Stimulated activated CD4-positive, alpha-beta T cell treated with anti-CD3 and anti-CD28 coated beads, Interleukin-12 subunit alpha, Interleukin-12 subunit beta, amount 100 ng/mL, for 48 hours (primary cell): ENCODE data around the gene TTPAL.

Experiments
- DNase-seq, 3 donors: peaks; one replicate each; pipeline ENCODE4 v3.0.0-alpha.2; 2020; ENCODE audit warnings: low read depth in 2 of 3, low spot score in 1 of 3

TTPAL gene

DNA sequence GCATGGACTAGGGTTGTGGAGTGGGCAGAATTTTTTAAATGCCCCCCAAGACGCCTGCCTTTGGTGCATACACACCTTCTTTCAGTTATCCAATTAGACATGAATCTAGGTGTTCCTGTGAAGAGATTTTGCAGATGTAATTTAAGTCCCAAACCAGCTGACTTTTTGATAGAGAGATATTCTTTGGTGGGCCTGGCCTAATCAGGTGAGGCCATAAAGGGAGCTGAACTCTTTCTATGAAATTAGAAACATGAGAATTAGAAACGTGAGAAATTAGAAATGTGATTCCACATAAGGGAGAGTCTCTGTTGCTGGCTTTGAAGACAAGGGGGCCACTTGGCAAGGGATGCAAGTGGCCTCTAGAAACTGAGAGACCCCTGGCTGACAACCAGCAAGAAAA lies 36.4 kb upstream of the TTPAL start:
- no peak for DNase-seq

DNA sequence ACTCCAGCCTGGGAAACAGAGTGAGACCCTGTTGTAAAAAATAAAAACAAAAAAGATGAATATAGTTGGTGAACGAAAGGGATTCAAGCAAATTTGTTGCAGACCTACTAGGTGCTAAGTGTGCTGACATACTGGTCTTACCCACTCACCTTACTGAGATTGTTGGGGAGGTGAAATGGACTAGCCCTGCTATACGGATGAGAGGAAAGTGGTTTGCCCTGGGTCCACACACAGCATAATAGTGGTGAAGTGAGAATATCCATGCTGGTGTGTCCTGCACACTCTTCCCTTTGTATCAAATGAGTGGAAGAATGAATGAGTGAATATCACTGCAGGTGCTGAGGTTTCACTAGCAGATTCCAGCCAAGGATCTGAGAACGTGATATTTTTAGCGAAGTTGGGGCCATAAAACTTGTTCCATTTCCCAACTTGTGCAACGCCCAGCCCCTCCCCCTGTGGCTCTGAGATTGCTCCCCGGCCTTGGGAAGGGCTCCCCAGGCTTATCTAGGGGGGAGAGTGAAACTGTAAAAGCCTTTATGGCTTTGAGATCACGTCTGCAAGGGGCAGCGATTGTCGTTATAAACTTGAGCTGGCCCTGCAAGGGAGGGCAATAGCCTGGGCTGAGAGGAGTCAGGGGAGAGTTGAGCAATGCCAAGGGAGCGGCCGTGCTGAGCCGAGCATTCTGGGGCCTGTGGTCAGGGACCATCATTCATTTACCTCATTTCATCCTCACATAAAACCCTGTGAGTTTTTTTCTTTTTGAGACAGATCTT lies 33.2 kb upstream of the TTPAL start:
- DNase-seq: no peak

DNA sequence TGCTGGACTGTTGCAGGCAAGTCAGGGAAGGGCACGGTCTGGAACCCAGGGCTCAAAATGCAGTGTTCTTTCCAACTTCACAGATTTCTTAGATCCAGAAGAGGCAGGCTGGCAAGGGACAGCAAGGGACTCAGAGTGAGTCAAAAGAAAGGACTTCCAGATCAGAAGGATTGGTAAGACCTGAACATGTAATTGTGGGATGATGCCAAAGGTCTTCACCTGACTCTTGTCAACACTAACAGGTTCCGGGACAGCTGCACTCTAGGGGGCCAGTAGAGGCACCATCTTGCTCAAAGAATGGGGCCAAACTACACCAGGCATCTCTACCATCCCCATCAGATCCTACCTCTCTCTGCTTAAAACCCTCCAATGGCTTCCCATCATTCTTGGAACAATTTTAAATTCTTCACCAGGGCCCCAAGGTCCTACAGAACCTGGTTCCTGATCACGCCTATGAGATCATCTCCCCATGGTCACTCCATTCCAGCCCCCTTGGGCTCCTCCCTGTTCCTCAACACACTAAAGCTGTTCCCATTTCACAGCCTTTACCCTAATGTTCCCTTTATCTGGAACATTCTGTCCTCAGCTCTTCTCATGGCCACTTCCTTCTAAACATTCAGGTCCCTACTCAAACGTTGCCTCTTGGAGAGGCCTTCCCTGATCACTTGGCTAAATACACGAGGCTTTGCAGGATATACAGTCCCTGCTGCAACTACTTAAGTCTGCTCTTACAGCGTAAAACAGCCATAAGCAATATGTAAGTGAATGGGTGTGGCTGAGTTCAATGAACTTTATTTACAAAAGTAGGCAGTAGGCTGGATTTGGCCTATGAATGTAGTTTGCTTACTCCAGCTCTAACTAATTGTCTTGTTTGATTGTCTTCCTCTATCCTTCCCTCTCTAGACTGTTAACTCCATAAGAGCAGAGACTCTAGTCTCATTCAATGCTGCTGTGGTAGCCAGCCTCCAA lies 29.6 kb upstream of the TTPAL start:
- no peak for DNase-seq

DNA sequence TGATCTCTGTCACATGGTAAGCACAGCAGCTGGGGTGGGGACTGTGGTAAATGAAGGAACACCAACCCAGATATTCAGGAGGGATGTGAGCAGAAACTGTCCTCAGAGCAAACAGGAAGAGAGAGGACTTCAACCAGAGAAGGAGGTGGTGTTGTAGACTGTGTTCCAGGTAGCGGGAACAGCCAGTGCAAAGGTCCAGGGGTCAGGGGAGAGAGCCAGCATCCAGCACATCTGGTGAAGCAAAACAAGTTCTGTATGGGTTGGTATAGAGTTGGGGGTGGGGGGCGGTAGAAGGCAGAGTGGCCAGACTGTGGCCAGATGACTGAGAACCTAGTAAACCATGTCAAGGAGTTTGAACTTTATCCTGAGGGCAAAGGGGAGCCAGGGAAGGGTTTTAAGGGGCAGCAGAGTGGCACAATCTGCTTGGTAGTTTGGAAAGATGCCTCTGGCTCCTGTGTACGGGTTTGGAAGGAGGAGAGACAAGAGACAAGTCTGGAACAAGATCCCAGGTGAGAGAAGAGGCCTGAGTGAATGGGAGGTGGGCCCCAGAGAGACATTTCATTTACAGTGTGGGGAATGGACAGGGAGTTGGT lies 27.8 kb upstream of the TTPAL start:
- no peak for DNase-seq

DNA sequence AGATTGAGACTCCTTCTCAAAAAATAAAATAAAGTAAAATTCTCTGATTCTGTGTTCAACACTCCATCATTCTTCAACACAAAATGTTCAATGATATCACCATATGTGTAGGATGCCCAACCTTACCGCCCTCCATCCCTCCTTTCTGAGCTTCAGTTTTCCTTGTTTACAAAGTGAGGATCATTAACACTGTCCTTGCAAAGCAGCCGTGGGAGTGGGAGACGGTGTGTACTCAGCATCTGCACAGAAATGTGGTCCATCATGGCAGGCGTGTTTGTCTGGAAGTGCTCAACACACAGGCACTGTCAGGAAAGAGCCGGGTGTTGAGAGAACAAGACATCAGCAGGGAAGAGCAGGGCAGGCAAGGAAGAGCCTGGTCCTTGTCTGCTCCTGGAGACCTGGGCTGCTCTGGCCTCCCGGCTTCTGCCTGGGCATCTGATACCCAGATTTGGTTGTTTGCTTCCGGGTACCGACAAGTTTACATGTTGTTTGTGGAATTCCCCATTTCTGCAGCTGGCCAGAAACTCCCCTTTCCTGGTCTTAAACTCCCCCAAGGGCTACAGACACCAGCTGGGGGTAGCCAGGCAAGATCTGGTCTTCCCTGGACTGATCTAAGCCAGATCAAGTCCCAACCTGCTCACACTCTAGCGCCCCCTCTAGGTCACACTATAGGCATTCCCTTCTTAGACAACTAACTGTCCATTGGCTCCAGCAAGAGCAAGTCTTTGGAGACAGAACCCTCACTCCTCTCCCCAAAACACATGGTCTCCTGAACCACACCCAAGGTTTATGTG lies 26.7 kb upstream of the TTPAL start:
- DNase-seq: peak in 2 of 3 donors; percentile 3 to 5

DNA sequence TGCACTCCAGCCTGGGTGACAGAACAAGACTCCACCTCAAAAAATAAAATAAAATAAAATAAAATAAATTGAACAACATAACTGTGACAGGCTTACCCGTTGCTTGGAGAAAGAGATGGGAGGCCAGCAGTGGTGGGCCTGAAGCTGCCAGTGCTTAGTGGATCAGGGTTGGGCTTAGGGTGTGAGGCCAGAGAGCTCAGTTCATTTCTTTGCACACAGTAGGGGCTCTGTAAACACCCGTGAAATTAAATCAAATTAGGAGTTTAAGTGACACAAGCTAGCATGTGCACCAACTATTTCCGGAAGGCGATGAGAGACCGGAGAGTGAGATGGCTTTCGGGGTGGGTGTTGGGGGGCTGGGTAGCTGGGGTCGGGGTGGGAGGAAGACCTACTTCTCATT lies 25.8 kb upstream of the TTPAL start:
- DNase-seq: no peak

DNA sequence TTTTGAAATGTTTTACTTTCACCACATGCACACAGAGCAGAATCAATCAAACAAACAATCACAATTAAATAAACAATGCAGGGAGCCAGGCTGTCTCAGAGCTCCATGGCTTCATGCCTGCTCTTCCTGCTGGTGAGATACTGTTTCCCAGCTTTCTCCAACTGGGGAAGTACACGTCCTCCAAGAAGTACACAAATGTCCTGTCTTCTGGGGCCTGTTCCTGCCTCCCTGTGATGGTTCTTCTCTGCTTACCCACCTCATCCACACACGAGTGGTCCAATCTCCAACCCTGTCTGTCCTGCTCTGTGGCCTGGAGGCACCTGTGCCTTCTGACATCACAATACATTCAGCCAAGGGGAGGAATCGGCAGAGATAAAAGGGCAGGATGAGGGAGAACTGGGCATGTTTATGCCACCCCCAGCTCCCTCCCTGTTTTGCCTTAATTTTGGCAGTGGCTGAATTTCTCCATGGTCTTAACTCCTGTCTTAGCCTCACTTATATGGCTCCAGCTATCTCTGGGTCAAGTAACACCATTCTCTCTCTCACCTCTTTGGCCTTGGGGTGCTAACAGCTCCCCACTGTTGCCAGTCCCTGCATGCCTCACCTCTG lies 25.3 kb upstream of the TTPAL start:
- DNase-seq: no peak

DNA sequence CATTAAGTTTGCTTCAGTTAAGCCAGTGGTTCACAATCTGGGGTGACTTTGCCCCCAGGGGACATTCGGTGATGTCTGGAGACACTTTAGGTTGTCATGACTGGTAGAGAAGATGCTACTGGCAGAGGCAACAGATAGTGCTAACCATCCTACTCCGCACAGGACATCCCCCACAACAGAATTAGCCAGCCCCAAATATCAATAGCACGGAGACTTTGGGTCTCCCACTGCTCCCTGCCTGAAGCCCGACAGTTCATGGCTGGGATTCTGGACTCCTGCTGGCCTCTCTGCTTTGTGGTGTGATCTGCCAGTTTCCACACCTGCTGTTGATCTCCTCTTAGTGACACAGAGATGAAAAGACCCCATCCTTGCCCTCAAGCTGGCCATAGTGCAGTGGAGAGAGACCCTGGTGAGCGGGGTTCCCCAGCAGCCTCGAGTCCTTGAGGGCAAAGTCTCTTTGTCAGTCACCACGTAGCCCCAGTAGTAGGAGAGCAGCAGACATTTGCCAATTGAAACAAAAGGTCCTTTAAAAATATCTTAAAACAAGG lies 24.7 kb upstream of the TTPAL start:
- DNase-seq: no peak

DNA sequence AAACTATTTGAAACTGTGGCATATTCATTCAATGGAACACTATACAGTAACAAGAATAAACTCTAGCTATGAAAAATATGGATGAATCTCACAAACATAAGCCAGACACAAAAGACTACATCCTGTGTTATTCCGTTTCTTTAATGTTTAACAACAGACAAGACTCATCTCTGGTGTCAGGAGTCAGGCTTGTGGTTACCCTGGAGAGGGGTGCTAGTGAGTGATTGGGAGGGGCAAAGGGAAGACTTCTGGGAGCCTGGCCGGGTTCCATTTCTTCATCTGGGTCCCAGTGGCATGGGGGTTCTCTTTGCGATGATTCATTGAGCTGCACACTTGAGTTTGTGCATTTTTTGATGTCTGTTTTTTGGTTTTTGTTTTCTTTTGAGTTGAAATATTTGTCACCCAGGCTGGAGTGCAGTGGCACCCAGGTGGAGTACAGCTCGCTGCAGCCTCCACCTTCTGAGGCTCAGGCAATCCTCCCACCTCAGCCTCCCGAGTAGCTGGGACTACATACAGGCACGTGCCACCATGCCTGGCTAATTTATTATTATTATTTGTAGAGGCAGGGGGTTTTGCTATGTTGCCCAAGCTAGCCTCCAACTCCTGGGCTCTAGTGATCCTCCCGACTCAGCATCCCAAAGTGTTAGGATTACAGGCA lies 21.2 kb upstream of the TTPAL start:
- DNase-seq: no peak

DNA sequence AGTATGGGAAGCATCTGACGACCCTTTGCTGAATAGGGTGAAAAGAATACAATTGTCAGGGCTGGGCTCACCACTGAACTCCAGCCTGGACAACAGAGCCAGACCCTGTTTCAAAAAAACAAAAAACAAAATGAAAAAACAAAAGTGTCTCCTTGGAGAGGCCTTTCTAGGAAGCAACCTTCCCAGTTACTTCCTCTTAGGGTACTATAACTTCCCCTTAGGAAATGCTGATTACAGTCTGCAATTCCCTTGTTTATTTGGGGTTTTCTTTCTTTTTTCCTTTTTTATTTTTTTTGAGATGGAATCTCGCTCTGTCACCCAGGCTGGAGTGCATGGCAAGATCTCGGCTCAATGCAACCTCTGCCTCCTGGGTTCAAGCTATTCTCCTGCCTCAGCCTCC lies 20.5 kb upstream of the TTPAL start:
- no peak for DNase-seq

DNA sequence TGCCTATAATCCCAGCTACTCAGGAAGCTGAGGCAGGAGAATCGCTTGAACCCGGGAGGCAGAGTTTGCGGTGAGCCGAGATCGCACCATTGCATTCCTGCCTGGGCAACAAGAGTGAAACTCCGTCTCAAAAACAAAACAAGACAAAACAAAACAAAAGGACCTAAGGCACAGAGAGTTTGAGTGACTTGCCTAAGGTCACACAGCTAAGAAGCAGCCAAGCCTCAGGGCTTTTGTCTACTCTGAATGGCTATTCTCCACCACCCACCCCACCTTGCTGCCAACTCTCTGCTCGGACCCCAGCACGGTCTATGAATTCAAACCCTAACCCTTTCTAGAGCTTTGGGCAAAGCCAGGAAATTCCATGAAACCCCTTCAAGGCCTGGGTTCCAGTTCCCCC lies 19.1 kb upstream of the TTPAL start:
- DNase-seq: no peak

DNA sequence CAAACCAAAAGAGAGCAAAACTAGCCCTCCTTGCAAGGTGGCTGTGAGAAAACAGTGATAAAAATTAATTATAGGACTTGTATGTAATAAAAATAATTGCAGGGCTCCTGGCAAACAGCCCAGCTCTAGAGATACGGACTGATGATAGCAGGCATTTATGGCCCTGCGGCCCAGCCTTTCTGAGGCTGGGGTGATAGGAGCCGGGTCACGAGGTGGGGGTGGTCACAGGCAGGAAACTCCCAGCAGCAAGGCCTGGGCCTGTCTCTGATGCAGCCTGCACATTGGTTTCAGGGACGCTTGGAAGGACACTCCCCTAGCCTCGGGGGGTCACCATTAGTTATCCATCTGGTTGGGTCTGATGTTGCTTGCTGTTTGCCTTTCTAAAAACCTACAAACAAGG lies 18.7 kb upstream of the TTPAL start:
- DNase-seq: no peak

DNA sequence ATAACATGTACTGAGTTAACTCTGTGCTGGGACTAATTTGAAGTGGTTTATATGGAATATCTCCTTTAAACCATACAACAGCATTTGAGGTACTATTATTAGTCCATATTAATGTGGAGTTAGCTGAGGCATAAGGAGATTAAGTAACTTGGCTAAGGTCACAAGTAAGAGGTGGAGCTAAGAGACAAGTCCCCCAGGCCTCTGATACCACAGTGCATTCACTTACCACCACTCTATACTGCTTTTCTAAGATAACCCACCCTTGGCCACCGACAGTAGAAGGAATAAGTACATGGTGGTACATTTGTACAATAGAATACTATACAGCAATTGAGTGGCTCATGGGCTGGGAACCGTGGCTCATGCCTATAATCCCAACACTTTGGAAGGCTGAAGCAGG lies 16.4 kb upstream of the TTPAL start:
- no peak for DNase-seq

DNA sequence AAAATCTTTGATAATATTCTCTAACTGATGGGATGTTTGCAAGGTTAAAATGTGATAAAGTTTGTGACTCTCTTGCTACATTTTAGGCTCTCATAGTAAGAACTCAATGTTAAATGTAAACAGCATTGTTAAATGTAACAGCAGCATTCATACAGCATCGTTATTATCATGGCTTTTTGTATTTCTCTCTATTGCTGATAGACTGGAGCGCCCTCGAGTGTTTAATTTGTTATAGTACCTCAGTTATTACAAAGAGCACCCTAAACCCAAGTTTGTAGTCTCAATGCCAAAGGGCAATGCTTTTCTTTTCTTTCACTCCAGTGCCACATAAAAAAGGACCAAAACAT lies 14.9 kb upstream of the TTPAL start:
- no peak for DNase-seq

DNA sequence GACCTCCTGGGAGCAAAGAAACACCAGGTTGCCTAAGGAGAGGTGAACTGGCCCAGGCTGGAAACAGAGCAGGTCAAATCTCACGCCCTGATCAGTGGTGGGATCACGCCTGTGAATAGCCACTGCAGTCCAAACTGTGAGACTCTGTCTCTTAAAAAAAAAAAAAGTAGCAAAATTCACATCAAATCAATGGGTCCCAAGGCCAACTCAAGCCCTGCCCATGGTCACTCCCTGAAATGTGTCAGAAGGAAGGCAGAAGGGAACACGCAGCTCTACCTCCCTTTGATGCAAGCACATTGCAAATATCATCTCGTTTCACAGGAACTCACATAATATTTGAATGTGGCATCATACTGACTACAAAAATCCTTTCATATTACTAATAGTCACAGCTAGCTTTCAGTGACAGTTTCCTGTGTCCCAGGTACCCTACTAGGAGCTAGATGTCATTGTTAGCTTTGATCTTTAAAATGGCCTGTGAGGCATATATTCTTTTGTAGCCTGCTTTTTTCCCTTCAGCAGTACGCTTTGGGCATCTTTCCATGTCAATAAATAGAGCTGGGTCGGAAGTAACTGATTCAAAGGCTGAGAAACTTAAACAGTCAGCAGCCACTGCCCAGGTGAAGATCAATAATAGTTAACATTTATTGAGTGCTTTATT lies 14.4 kb upstream of the TTPAL start:
- no peak for DNase-seq

DNA sequence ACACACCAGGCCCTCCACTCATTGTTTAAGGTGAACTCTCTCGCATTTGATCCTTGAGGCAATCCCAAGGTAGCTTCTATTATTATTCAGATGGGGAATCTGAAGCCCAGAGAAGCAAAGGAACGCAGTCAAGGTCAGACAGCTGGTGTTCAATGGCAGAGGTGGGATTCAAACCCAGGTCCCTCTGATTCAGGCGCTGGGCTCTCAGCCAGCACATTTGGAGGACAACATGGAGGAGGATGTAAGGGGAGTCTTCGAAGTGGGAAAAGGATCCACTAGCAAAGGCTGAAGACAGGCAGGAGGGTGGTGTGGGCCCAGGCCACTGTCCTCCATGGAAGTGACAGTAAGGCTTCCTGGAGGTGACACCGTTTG lies 13.9 kb upstream of the TTPAL start:
- no peak for DNase-seq

DNA sequence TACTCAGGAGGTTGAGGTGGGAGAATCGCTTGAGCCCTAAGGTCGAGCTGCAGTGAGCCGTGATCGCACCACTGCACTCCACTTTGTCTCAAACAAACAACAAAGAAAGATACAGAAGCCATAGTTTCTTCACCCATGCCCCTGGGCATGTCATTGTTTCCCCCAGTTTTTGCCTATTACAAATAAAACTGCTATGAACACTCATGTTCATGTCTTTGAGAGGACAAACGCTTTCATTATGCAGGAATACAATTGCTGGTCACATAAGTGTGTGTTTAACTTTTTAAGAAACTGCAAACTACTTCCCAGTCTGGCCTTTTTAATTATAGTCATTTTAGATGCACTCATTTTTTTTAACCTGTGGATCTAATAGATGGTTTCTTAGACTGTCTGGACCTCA lies 12.2 kb upstream of the TTPAL start:
- no peak for DNase-seq

DNA sequence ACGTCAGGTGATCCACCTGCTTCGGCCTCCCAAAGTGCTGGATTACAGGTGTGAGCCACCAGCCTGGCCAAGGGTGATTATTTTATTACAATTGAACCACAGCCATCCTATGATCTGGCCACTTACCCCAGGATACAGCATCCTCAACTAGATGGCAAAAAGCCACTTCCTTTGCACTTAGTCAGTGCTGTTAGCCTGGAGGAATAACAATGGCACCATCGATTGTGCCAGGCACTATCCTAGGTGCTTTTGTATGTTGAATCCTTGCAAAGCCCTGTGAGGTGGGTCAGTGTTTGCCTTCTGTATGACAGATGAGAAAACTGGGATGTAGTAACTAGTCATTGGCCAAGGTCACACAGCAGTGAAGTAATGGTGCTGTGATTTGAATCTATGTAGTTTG lies 11.2 kb upstream of the TTPAL start:
- no peak for DNase-seq

DNA sequence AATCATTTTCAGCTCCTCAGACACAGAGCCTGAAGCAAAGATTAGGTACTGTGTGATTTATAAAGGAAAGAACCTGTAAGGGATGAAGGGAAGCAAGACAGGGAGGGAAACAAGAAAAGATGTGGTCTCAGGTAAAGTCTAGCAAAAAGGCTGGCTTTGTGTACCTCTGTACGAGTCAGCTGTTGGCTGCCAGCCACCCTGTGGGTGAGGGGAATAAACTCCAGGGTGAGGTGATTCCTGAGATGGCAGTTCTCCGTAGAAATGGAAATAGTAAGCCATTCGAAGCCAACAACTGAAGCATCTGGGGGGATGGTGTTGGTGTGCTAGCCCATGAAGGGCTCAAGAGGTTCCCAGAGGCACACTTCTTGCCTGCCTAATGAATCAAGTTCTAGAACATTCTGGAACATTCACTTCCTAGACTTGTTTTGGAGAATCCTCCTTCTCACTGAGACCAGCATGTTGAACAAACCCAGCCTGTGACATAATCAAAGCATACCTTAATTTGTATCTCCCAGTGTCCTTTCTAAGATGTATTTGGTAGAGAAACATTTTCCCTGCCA lies 10.6 kb upstream of the TTPAL start:
- DNase-seq: no peak
